ENCODE measurements around the gene FGF6. TPM values are rescaled to one million over a fixed set of nuclear protein-coding genes. Genes with fewer than 3 reads are reported as not detected.

FGF6 gene
- total RNA-seq, 1 donor: not detected

DNA sequence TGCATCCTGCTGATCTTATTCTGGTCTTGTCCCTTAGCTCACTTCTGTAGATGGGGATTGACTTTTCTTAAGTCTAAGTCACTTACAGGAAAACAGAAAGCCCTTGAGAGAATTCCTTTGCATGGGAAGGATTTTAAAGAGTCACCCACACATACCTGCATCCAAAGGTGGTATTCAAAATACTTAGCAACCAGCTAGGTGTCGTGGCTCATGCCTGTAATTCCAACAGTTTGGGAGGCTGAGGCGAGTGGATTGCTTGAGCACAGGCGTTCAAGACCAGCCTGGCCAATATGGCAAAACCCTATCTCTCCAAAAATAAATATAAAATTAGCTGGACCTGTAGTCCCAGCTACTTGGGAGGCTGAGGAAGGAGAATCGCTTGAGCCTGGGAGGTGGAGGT is 14.2 kb downstream of the FGF6 start:
- H3K79me2 ChIP-seq (ENCODE audit: insufficient read depth, low read length): no peaks in the 10 kb centered on the region
- H2AFZ ChIP-seq (ENCODE audit: low read length): no peak overlapping the region
- no peaks in the 10 kb centered on the region for H3K27me3 ChIP-seq (ENCODE audit: insufficient read depth, low read length)
- no peaks in the 10 kb centered on the region for H3K36me3 ChIP-seq (ENCODE audit: insufficient read depth, low read length)
- no peak overlapping the region for H3K27ac ChIP-seq (ENCODE audit: low read depth, low read length)
- H3K9me3 ChIP-seq (ENCODE audit: low read depth, low read length): no peaks in the 10 kb centered on the region
- no peak overlapping the region for H3K4me3 ChIP-seq (ENCODE audit: insufficient read depth, low read length)
- no peaks in the 10 kb centered on the region for H4K20me1 ChIP-seq (ENCODE audit: insufficient read depth, low read length)
- no peak overlapping the region for H3K4me2 ChIP-seq (ENCODE audit: insufficient read depth, low read length)
- DNase-seq (ENCODE audit: insufficient read length, low spot score, missing footprints): no peak
- H3K4me1 ChIP-seq (ENCODE audit: insufficient read depth, low read length): no peaks in the 10 kb centered on the region
- TF ChIP-seq, protein P1, sequence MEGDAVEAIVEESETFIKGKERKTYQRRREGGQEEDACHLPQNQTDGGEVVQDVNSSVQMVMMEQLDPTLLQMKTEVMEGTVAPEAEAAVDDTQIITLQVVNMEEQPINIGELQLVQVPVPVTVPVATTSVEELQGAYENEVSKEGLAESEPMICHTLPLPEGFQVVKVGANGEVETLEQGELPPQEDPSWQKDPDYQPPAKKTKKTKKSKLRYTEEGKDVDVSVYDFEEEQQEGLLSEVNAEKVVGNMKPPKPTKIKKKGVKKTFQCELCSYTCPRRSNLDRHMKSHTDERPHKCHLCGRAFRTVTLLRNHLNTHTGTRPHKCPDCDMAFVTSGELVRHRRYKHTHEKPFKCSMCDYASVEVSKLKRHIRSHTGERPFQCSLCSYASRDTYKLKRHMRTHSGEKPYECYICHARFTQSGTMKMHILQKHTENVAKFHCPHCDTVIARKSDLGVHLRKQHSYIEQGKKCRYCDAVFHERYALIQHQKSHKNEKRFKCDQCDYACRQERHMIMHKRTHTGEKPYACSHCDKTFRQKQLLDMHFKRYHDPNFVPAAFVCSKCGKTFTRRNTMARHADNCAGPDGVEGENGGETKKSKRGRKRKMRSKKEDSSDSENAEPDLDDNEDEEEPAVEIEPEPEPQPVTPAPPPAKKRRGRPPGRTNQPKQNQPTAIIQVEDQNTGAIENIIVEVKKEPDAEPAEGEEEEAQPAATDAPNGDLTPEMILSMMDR (IDR thresholded peaks at IDR 0.05; ENCODE audit: extremely low read depth, low read depth, low read length): no peak

DNA sequence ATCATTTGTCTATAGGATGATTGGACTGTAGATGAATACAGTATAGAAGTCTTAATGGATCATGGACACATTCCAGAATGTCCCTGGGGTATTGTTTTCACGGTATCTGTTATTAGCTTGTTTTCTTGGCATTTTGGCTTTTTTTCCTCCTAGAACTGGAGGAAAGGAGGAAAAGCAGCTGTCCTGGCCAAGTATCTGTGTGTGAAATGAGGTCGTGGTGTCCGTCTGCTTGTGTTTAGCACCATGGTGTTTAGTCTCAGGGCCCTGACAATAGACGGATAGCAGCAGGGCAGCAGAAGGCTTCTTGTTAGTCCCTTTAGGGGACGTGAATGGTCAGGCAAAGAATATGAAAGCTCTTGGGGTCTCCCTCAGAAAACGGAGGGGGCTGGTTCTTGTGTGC is 21.2 kb downstream of the FGF6 start:
- Histone ChIP-seq H3K4me3 (ENCODE audit: insufficient read depth, low read length) (no peak overlapping the region), H2AFZ (ENCODE audit: low read length) (no peak overlapping the region), H4K20me1 (ENCODE audit: insufficient read depth, low read length) (no peaks in the 10 kb centered on the region), H3K9me3 (ENCODE audit: low read depth, low read length) (no peaks in the 10 kb centered on the region), H3K36me3 (ENCODE audit: insufficient read depth, low read length) (no peaks in the 10 kb centered on the region), H3K27ac (ENCODE audit: low read depth, low read length) (no peak overlapping the region), H3K27me3 (ENCODE audit: insufficient read depth, low read length) (peaks cover 5% of the 10 kb centered on the region), H3K4me1 (ENCODE audit: insufficient read depth, low read length) (no peaks in the 10 kb centered on the region), H3K4me2 (ENCODE audit: insufficient read depth, low read length) (no peak overlapping the region), H3K79me2 (ENCODE audit: insufficient read depth, low read length) (no peaks in the 10 kb centered on the region)
- TF ChIP-seq, protein P1 (IDR thresholded peaks at IDR 0.05; ENCODE audit: extremely low read depth, low read depth, low read length): no peak
- no peak for DNase-seq (ENCODE audit: insufficient read length, low spot score, missing footprints)

DNA sequence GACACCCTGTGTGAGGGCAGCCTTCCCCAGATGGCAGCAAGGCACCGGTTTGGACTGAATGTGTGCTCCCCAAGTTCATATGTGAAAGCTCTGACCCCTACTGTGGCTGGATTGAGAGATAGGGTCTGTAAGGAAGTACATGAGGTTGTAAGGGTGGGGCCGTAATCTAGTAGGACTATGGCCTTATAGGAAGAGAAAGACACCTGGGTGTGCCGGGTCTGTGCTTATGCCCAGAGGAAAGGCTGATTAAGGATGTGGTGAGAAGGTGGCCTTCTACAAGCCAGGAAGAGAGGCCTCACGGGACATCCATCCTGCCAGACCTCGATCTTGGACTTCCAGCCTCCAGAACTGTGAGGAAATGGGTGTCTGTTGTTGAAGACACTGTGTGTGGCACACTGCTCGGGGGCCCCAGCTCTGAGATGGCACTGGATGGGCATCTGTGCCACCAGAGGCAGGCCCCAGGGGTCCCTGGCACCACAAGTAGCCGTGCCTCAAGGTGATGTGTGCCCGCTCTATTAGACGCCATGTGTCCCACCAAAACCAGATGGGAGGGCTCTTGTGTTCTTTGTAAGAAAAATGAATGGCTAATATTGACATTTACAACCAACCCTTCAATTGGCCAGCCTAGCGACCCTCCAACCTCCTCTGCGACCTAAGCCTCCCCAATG is 22.0 kb downstream of the FGF6 start:
- no peaks in the 10 kb centered on the region for H3K4me1 ChIP-seq (ENCODE audit: insufficient read depth, low read length)

DNA sequence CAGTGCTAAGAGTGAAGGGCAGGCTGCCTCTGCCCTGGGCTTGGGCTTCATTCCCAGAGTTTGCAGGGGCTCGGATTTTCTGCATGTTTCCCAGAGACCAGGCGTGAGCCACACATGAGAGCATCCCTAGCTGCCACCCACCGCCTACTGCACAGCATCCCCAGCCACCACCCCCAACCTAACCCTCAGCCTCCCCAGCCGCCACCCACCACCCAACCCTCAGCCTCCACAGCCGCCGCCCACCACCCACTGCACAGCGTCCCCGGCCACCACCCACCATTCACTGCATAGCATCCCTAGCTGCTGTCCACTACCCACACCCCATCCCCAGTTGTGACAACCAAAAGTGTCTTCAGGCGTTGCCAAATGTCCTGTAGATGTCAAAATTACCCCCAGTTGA is 22.6 kb downstream of the FGF6 start:
- no peaks in the 10 kb centered on the region for H3K36me3 ChIP-seq (ENCODE audit: insufficient read depth, low read length)
- TF ChIP-seq, protein P1 (IDR thresholded peaks at IDR 0.05; ENCODE audit: extremely low read depth, low read depth, low read length): no peak
- no peak overlapping the region for H2AFZ ChIP-seq (ENCODE audit: low read length)
- no peak overlapping the region for H3K27ac ChIP-seq (ENCODE audit: low read depth, low read length)
- no peaks in the 10 kb centered on the region for H4K20me1 ChIP-seq (ENCODE audit: insufficient read depth, low read length)
- no peaks in the 10 kb centered on the region for H3K9me3 ChIP-seq (ENCODE audit: low read depth, low read length)
- peaks cover 17% of the 10 kb centered on the region for H3K27me3 ChIP-seq (ENCODE audit: insufficient read depth, low read length)
- DNase-seq (ENCODE audit: insufficient read length, low spot score, missing footprints): no peak
- no peaks in the 10 kb centered on the region for H3K79me2 ChIP-seq (ENCODE audit: insufficient read depth, low read length)
- H3K4me2 ChIP-seq (ENCODE audit: insufficient read depth, low read length): no peak overlapping the region
- no peaks in the 10 kb centered on the region for H3K4me1 ChIP-seq (ENCODE audit: insufficient read depth, low read length)
- no peak overlapping the region for H3K4me3 ChIP-seq (ENCODE audit: insufficient read depth, low read length)

More for the DNA sequence above, 22.0 kb downstream of the FGF6 start:
- Histone ChIP-seq H2AFZ (ENCODE audit: low read length) (no peak overlapping the region), H3K4me2 (ENCODE audit: insufficient read depth, low read length) (no peak overlapping the region), H3K79me2 (ENCODE audit: insufficient read depth, low read length) (no peaks in the 10 kb centered on the region), H3K9me3 (ENCODE audit: low read depth, low read length) (no peaks in the 10 kb centered on the region), H3K27me3 (ENCODE audit: insufficient read depth, low read length) (peaks cover 12% of the 10 kb centered on the region), H3K27ac (ENCODE audit: low read depth, low read length) (no peak overlapping the region), H4K20me1 (ENCODE audit: insufficient read depth, low read length) (no peaks in the 10 kb centered on the region), H3K4me3 (ENCODE audit: insufficient read depth, low read length) (no peak overlapping the region), H3K36me3 (ENCODE audit: insufficient read depth, low read length) (no peaks in the 10 kb centered on the region)
- no peak for DNase-seq (ENCODE audit: insufficient read length, low spot score, missing footprints)
- TF ChIP-seq, protein P1 (IDR thresholded peaks at IDR 0.05; ENCODE audit: extremely low read depth, low read depth, low read length): no peak

Measured in osteoblast (primary cell).